ENCODE results near the gene MAP3K2.

The MAP3K2 gene

DNA sequence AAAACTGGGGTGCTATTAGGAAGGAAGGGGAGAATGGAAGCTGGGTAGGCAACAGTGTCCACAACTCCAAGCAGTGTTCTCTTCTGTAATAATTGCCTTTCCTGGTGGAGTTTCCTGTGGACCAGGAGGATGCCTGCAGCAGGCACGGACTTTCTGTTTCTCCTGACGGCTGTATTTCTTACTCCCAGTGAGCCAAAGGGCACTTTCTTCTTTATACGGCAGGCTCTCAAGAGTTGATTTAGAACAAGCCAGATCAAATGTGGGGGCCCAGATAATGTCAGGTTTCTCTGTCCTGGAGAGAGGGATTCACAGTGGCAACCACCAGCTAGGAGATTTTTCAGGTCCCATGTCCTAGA, 17.5 kb upstream of the MAP3K2 start:
- no peak for DNase-seq (ENCODE audit: low spot score)

DNA sequence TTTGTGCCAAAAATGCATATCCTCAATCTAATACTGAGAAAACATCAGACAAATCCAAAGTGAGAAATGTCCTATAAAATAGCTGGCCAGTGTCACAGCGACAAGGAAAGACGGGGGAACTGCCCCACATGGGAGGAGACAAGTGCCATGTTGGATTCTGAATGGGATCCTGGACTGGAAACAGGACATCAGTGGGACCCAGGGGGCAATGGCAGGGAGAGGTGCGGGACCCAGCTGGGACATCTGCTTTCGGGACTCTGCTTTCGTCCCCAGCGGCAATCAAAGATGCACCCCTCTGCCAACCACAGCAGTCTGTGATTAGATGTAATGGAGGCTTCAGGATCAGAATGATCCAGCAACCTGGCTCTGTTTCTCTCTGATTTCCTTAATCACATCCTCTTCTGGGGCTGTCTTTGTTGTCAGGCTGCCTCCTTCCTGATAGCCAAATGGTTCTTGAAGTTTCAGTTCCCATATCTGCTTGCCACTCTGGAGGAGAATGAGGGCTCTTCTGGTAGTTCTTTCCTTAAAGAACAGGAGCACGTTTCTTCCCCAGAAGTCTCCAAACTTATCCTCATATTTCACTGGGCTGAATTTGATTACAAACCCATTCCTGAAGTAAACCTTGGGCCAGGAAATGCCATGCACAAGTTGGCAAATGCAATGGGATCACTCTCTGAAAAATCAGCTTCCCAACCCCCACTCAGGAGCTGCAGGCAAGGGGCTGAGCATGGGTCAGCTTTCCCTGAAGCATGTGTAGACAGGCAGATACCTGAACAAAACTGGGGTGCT, 16.9 kb upstream of the MAP3K2 start:
- no peak for DNase-seq (ENCODE audit: low spot score)

DNA sequence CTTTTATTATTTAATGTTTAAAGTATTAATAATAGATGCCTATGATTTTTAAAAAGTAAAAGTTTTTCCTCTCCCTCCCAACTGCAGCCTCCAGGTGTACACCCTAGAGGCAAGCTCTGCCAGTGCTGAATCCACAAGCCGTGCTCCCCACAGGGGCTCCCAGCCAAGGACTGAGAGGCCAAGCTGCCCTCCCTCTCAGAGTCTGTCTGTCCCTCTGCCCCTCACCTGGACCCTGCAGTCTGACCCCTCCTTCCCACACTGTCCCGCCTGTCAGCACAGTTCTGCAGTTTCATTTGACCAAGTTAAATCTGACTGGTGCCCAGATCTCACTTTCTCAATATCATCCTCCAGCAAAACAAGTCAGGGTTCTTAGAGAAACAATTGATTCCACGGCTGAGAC, 15.7 kb upstream of the MAP3K2 start:
- DNase-seq (ENCODE audit: low spot score) = no peak

- no peak for DNase-seq (ENCODE audit: low spot score)
Observed at GRCh38 chr2:127401757-127402695, 14.3 kb upstream of the MAP3K2 start.

- no peak for DNase-seq (ENCODE audit: low spot score)
Observed at GRCh38 chr2:127400897-127401756, 13.4 kb upstream of the MAP3K2 start.

- DNase-seq (ENCODE audit: low spot score) = no peak
Observed at GRCh38 chr2:127400533-127400896, 12.7 kb upstream of the MAP3K2 start.

- no peak for DNase-seq (ENCODE audit: low spot score)
Observed at GRCh38 chr2:127398239-127398590, 10.4 kb upstream of the MAP3K2 start.

DNA sequence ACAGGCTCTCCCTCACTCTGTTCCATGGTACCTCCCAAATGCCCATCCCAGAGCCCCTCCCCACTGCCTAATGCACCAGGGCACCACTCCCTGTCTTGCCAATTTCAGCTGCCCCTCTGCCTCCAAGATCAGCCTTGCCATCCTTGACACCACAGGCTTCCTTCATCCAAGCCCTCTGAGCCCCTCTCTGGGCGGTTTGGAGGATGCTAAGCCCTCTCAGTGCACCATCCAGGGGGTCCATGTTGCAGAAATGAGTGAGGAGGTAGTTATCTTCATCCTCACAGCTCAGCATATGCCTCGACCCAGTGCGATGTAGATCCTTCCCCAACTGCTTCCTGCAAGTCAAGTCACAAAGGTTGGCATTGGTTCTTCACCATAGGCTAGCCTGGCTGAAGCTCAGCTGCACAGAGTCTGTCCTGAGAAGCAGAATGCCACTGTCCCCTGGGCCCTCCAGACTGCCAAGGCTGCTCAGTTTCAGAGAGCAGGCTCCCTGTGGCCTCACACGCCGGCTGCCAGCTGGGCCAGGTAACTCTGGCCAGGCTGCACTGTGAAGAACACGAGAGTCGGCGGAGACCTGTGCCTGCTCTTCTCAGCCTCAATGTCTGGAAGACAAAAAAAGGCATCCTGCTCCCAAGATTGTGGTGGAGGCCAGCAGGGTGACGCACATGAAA, 9.9 kb upstream of the MAP3K2 start:
- DNase-seq (ENCODE audit: low spot score) = no peak

- no peak for DNase-seq (ENCODE audit: low spot score)
Observed at GRCh38 chr2:127394492-127394891, 6.7 kb upstream of the MAP3K2 start.

DNA sequence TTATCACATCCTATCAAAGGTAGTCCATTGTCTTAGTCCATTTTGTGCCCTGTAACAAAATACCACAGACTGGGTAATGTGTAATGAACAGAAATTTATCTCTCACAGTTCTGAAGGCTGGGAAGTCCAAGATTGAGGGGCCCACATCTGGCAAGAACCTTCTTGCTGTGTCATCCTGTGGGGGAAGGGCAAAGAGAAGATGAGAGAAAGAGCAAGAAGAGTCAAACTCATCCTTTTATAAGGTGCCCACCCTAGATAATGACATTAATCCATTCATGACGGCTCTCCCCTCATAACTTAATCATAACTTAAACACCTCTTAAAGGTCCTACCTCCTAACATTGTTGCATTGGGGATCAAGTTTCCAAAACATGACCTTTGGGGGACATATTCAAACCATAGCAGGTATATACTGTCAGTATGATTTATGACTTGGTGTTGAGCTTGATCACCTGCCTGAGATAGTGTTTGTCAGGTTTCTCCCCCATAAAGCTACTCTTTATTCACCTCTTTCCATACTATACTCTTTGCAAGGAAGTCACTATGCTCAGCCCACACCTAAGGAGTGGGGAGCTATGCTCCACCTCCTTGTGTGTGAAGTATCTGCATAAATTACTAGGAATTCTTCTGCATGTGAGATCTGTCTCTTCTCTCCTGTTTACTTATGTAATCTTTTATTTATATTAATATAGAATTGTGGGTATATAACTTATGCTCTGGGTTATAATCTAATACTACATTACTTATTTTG, 5.2 kb upstream of the MAP3K2 start:
- DNase-seq (ENCODE audit: low spot score) = no peak

- no peak for DNase-seq (ENCODE audit: low spot score)
Observed at GRCh38 chr2:127392133-127392827, 4.5 kb upstream of the MAP3K2 start.

GRCh38 chr2:127389778-127390435, 2.1 kb upstream of the MAP3K2 start:
- DNase-seq (ENCODE audit: low spot score) = no peak

GRCh38 chr2:127388423-127389164, 819 bp upstream of the MAP3K2 start:
- DNase-seq (ENCODE audit: low spot score) = no peak

GRCh38 chr2:127386764-127387654, 766 bp downstream of the MAP3K2 start:
- DNase-seq (ENCODE audit: low spot score) = peak; percentile 93

- DNase-seq (ENCODE audit: low spot score) = no peak
Observed at GRCh38 chr2:127386246-127386645, 1.5 kb downstream of the MAP3K2 start.

DNA sequence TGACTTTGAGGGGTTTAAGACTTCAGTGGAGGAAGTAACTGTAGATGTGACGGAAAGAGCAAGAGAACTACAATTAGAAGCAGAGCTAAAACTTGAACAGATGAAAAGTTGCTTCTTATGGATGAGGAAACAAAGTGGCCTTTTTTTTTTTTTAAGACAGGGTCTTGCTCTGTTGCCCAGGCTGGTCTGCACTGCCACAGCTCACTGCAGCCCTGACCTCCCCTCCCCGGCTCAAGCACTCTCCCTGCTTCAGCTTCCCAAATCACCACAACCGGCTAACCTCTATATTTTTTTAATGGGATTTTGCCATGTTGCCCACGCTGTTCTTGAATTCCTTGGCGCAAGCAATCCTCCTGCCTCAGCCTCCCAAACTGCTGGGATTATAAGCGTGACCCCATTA, 3.2 kb downstream of the MAP3K2 start:
- no peak for DNase-seq (ENCODE audit: low spot score)

DNA sequence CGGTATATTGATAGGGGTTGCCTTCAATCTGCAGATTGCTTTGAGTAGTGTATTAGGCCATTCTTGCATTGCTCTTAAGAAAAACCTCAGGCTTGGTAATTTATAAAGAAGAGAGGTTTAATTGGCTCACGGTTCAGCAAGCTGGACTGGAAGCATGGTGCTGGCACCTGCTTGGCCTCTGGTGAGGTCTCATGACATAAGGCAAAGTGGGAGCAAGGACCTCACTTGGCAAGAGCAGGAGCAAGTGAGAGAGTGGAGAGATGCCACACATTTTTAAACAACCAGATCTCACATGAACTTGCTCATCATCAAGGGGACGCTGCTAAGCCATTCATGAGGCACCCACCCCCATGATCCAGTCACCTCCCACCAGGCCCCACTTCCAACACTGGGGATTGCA, 4.9 kb downstream of the MAP3K2 start:
- DNase-seq (ENCODE audit: low spot score) = no peak

- DNase-seq (ENCODE audit: low spot score) = no peak
Observed at GRCh38 chr2:127381762-127382161, 6.0 kb downstream of the MAP3K2 start.

Measured in left forelimb (tissue), 1 donor.